Measurements from ENCODE around the gene FBXO44. TPM values are rescaled to one million over a fixed set of nuclear protein-coding genes. Genes with fewer than 3 reads are reported as not detected.

FBXO44 gene, protein sequence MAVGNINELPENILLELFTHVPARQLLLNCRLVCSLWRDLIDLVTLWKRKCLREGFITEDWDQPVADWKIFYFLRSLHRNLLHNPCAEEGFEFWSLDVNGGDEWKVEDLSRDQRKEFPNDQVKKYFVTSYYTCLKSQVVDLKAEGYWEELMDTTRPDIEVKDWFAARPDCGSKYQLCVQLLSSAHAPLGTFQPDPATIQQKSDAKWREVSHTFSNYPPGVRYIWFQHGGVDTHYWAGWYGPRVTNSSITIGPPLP
- total RNA-seq (2021), result 21.4 and 24.5 TPM in 2 replicates
- long read RNA-seq, transcript FBXO44-206 (7 exons, 3,320 nt), result minor isoform, 7 of 172 reads
- long read RNA-seq, transcript FBXO44-201 (5 exons, 1,896 nt), result minor isoform, 11 of 172 reads
- long read RNA-seq, transcript FBXO44-204 (5 exons, 1,734 nt), result major isoform, 47 of 172 reads
- long read RNA-seq, transcript FBXO44-202 (6 exons, 2,903 nt), result minor isoform, 36 of 172 reads
- long read RNA-seq, partial matches to known transcripts, result 16 of 172 reads
- long read RNA-seq, other reads (novel, unspliced or antisense), result 51 of 172 reads

- TF ChIP-seq, protein P1, sequence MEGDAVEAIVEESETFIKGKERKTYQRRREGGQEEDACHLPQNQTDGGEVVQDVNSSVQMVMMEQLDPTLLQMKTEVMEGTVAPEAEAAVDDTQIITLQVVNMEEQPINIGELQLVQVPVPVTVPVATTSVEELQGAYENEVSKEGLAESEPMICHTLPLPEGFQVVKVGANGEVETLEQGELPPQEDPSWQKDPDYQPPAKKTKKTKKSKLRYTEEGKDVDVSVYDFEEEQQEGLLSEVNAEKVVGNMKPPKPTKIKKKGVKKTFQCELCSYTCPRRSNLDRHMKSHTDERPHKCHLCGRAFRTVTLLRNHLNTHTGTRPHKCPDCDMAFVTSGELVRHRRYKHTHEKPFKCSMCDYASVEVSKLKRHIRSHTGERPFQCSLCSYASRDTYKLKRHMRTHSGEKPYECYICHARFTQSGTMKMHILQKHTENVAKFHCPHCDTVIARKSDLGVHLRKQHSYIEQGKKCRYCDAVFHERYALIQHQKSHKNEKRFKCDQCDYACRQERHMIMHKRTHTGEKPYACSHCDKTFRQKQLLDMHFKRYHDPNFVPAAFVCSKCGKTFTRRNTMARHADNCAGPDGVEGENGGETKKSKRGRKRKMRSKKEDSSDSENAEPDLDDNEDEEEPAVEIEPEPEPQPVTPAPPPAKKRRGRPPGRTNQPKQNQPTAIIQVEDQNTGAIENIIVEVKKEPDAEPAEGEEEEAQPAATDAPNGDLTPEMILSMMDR (conservative IDR thresholded peaks at IDR 0.05), result no peak
- no peak within 1 kb of the TSS for H2BK12ac ChIP-seq (ENCODE audit: insufficient read length, low read depth, low read length)
- Mint-ChIP-seq H3K9me3 (no peaks in the 10 kb centered on the region), H3K4me3 (peak within 1 kb of the TSS; percentile 71 to 85), H3K36me3 (ENCODE audit: insufficient read depth in 1 of 3, low read depth in 3 of 3) (peaks cover 6 to 27% (median 22%) of the 10 kb centered on the region in 3 experiments), H3K27me3 (ENCODE audit: low read depth) (peaks cover 42% of the 10 kb centered on the region), H3K27ac (peak within 1 kb of the TSS in 1 of 3 experiments; percentile 84; a peak in 1 of 7 replicates), H3K4me1 (peaks cover 26 to 31% of the 10 kb centered on the region in 2 experiments)
- no peak within 1 kb of the TSS for H3K56ac ChIP-seq (ENCODE audit: insufficient read length, low read depth, low read length)
- H3K23ac ChIP-seq (ENCODE audit: insufficient read length, low read depth, low read length), result no peak within 1 kb of the TSS
- H3K18ac ChIP-seq (ENCODE audit: insufficient read length, low read depth, low read length), result no peak within 1 kb of the TSS
- H2AFZ ChIP-seq (ENCODE audit: low read length), result no peak within 1 kb of the TSS
- peak; percentile 91 for DNase-seq
- no peak within 1 kb of the TSS for H4K5ac ChIP-seq (ENCODE audit: insufficient read length, low read depth, low read length)
- H3K9ac ChIP-seq (ENCODE audit: extremely low read depth, insufficient read length, low read length), result peak within 1 kb of the TSS; percentile 34
- no CpG with 5 or more reads among the region's 94 CpGs for WGBS (ENCODE audit: extremely low coverage, insufficient read length, low lambda C conversion rate)
- no peak within 1 kb of the TSS for H2BK15ac ChIP-seq (ENCODE audit: low read depth, low read length)
- peak within 1 kb of the TSS; percentile 60 for H3K14ac ChIP-seq (ENCODE audit: insufficient read depth, low read length)
- peak within 1 kb of the TSS; percentile 84 for H3K4me2 ChIP-seq (ENCODE audit: insufficient read depth, insufficient read length, low read length)
- no peak within 1 kb of the TSS for H2BK20ac ChIP-seq (ENCODE audit: low read depth, low read length, poor library complexity, severe bottlenecking)
- H3K4ac ChIP-seq (ENCODE audit: low read depth, low read length), result no peak within 1 kb of the TSS
- peaks cover 9% of the 10 kb centered on the region for H3K23me2 ChIP-seq (ENCODE audit: insufficient read length, low read depth, low read length, poor library complexity, severe bottlenecking)
- no peaks in the 10 kb centered on the region for H3K9me3 ChIP-seq (ENCODE audit: control insufficient read depth, low read depth, low read length)
- H3K27me3 ChIP-seq (ENCODE audit: insufficient read depth, low read length), result no peaks in the 10 kb centered on the region; the same call in 1 of the 2 replicates
- H2BK120ac ChIP-seq (ENCODE audit: low read depth, low read length, poor library complexity, severe bottlenecking), result no peak within 1 kb of the TSS
- H4K8ac ChIP-seq (replicated peaks; ENCODE audit: insufficient read length, low read depth, low read length), result no peak within 1 kb of the TSS
- no peak within 1 kb of the TSS for H3T11ph ChIP-seq (ENCODE audit: low read length)
- no peaks in the 10 kb centered on the region for H4K20me1 ChIP-seq (ENCODE audit: control insufficient read depth, insufficient read depth, insufficient read length)
- H2AK5ac ChIP-seq (ENCODE audit: insufficient read length, low read length), result no peak within 1 kb of the TSS
- no peak within 1 kb of the TSS for H4K91ac ChIP-seq (ENCODE audit: insufficient read length, low read depth, low read length)
- H3K79me2 ChIP-seq (ENCODE audit: insufficient read depth, low read length), result no peaks in the 10 kb centered on the region
- no peaks in the 10 kb centered on the region; the same call in 1 of the 2 replicates for H3K4me1 ChIP-seq (ENCODE audit: insufficient read depth, low read length)
- no peaks in the 10 kb centered on the region for H3K79me1 ChIP-seq (ENCODE audit: insufficient read depth, low read depth, low read length, poor library complexity, severe bottlenecking)
- no peak within 1 kb of the TSS for H2BK5ac ChIP-seq (ENCODE audit: insufficient read length, low read length)
- H3K27ac ChIP-seq (ENCODE audit: insufficient read length, low read depth, low read length), result no peak within 1 kb of the TSS
These were observed at the start of gene FBXO44, which contains the start of gene FBXO2 for GRCh38 chr1:11654137-11654938. Gene FBXO44, plus strand, starts transcription at chr1:11654877. Its CDS starts 959 bp downstream, at chr1:11655836. Gene FBXO2, minus strand, starts transcription at chr1:11654429. Its CDS starts 89 bp downstream, at chr1:11654340.

All from H9 (cell line).